ENCODE data around the gene RAB36.

The RAB36 gene

DNA sequence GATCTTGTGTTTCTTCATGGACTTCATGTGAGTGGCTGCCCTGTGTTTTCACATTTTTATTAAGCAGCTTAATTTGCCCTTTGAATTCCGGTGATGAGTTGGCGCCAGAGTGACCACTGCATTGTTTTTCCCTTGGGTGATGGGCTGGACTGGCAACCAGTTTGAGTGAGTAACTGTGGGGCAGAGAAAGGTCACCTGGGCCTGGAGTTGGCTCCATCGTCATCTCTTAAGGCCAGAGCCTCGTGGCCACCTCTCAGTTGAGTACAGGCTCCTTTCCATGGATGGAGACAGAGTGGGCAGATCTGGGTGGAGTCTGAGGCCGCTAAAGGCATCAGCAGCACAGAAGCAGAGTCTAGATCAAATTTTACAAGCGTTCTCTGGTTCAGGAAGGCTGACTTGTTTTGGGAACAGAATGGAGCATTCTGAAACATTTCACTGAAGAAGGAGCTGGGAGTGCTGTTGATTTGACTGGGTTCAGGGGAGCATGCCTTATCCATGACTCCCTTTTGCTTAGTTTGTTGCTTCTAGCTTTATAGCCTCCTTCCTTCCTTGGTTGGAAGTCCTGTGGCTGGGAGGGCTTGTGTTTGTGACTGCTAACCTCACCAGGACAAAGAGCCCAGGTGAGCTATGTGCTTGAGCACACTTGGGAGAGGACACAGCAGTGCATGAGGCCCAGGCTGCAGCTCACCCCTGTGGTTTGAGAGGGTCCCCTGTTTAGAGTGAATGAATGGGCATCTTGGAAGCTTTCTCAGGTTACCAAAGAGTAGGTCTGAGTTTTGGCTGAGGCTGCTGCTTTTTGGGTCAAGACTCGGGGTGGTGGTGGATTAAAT, 42.8 kb downstream of the RAB36 start:
- intact Hi-C loops (cut with DNase I; ENCODE audit: low total_unique reads): no loop called here
- H3K4me3 ChIP-seq: no peak overlapping the region
- TF ChIP-seq, protein P1, sequence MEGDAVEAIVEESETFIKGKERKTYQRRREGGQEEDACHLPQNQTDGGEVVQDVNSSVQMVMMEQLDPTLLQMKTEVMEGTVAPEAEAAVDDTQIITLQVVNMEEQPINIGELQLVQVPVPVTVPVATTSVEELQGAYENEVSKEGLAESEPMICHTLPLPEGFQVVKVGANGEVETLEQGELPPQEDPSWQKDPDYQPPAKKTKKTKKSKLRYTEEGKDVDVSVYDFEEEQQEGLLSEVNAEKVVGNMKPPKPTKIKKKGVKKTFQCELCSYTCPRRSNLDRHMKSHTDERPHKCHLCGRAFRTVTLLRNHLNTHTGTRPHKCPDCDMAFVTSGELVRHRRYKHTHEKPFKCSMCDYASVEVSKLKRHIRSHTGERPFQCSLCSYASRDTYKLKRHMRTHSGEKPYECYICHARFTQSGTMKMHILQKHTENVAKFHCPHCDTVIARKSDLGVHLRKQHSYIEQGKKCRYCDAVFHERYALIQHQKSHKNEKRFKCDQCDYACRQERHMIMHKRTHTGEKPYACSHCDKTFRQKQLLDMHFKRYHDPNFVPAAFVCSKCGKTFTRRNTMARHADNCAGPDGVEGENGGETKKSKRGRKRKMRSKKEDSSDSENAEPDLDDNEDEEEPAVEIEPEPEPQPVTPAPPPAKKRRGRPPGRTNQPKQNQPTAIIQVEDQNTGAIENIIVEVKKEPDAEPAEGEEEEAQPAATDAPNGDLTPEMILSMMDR (IDR thresholded peaks at IDR 0.05): no peak
- no peaks in the 10 kb centered on the region for H3K27me3 ChIP-seq
- peaks cover 0 to 81% (median 44%) of the 10 kb centered on the region in 4 donors for H3K4me1 ChIP-seq
- DNase-seq: peak; percentile 54 to 80
- H3K27ac ChIP-seq: peak overlapping the region; percentile 63 to 72
- H3K9me3 ChIP-seq: no peaks in the 10 kb centered on the region
- peaks cover 0 to 10% (median 6%) of the 10 kb centered on the region in 3 donors for H3K36me3 ChIP-seq

DNA sequence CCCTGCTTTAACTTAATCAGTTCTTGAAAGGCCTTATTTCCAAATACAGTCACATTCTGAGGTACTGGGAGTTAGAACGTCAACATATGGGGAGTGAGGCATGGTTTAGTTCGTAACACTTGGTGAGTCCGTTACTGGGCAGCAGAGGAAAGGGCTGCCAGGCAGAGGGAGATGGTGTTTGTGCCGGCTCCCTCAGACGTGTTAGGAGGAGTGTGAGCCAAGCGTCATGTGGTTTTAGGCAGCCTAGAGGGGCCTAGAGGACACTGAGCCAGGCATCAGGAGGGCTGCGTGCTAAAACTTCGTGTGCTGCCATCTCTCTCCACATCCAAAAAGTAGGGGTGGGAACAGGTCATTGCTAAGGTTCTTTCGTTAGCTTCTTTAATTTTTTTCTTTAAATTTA, 45.2 kb downstream of the RAB36 start:
- no peak overlapping the region for H3K27ac ChIP-seq
- H3K36me3 ChIP-seq: peaks cover 0 to 10% (median 6%) of the 10 kb centered on the region in 3 donors
- intact Hi-C loops (cut with DNase I; ENCODE audit: low total_unique reads): loop anchor here (10.0 kb wide), 1 partner anchor 54 kb away; no protein-coding TSS in a partner anchor

DNA sequence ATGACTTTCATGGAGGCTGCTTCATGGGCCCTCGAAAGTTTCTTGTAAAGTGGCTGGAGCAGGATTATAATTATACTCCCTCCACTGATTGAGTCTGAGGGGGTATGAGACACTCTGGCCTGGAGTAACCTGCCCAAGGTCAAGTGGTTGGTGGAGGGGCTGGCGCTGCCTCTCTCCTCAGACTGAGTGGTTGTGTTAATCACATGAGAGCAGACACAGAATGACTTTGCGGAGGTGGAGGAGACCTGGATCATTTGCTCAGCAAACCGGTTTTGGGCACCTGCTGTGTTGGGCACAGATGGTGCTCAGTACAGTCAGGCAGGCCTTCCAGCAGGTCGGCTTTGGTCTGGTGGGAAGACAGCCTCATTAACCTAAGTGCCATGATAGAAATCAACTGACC, 46.9 kb downstream of the RAB36 start:
- DNase-seq: no peak
- Histone ChIP-seq H3K4me3 (no peak overlapping the region), H3K36me3 (peaks cover 0 to 10% (median 6%) of the 10 kb centered on the region in 3 donors), H3K9me3 (no peaks in the 10 kb centered on the region), H3K27ac (no peak overlapping the region), H3K4me1 (peaks cover 0 to 78% (median 30%) of the 10 kb centered on the region in 4 donors), H3K27me3 (no peaks in the 10 kb centered on the region)
- intact Hi-C loops (cut with DNase I; ENCODE audit: low total_unique reads): loop anchor here (10.0 kb wide), 1 partner anchor 53 kb away; no protein-coding TSS in a partner anchor
- TF ChIP-seq, protein P1 (IDR thresholded peaks at IDR 0.05): no peak

More for the DNA sequence above, 45.2 kb downstream of the RAB36 start:
- no peak for DNase-seq
- TF ChIP-seq, protein P1 (IDR thresholded peaks at IDR 0.05): no peak
- Histone ChIP-seq H3K27me3 (no peaks in the 10 kb centered on the region), H3K9me3 (no peaks in the 10 kb centered on the region), H3K4me1 (peaks cover 0 to 79% (median 37%) of the 10 kb centered on the region in 4 donors), H3K4me3 (no peak overlapping the region)

DNA sequence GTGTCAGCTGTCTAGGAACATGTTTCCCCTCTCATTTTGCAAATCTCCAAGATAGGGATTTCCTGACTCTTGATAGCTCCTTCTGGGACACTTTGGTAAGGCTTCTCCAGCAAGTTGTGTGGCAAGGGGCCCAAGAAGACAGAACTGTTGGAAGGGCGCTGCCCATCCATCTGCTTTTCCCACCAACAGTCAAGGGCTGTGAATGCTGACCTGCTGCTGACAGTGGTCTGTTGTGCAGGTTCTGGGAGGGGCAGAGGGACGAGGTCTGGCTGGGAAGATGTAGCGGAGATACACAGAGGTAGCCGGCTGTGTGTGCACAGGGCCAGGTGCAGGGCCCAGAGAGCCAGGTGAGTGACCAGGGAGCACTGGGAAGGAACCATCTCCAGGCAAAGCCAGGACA, 47.3 kb downstream of the RAB36 start:
- Histone ChIP-seq H3K36me3 (peaks cover 0 to 10% (median 6%) of the 10 kb centered on the region in 3 donors), H3K9me3 (no peaks in the 10 kb centered on the region), H3K27me3 (no peaks in the 10 kb centered on the region), H3K4me3 (no peak overlapping the region), H3K4me1 (peaks cover 0 to 78% (median 29%) of the 10 kb centered on the region in 4 donors), H3K27ac (no peak overlapping the region)
- TF ChIP-seq, protein P1 (IDR thresholded peaks at IDR 0.05): no peak
- intact Hi-C loops (cut with DNase I; ENCODE audit: low total_unique reads): loop anchor here (10.0 kb wide), 1 partner anchor 52 kb away; no protein-coding TSS in a partner anchor
- no peak for DNase-seq

DNA sequence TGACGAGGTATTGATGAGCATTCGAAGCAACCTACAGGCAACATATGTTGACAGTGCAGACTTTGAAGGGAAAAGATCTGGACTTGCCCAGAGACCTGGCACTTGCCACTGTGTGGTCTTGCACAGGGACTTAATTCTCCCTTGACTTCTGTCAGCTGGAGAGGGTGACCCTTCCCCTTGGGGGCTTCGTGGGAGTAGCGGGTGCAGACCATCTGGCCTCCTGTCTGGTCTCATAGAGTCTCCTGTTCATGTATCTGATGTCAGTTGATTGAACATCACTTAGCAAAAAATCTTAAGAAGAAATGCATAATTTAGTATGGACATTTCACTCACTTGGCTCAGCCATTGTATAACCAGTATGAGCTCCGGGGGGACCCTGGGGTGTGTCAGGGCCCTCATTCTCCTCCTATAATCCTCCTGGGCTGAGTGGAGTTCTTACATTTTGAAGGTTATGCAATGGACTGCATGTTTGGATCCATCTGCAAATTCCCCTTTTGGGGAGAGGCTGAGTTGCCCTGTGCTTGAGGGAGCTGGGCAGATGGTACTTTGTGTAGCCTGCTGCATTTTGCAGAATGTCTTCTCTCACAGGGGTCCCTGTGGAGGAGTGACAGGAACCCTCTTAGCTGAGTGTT, 48.0 kb downstream of the RAB36 start:
- H3K4me3 ChIP-seq: no peak overlapping the region
- peaks cover 0 to 78% (median 24%) of the 10 kb centered on the region in 4 donors for H3K4me1 ChIP-seq
- no peaks in the 10 kb centered on the region for H3K9me3 ChIP-seq
- no peak overlapping the region for H3K27ac ChIP-seq
- TF ChIP-seq, protein P1 (IDR thresholded peaks at IDR 0.05): no peak
- intact Hi-C loops (cut with DNase I; ENCODE audit: low total_unique reads): loop anchor here (10.0 kb wide), 1 partner anchor 51 kb away; no protein-coding TSS in a partner anchor
- DNase-seq: no peak
- H3K36me3 ChIP-seq: peaks cover 0 to 10% (median 6%) of the 10 kb centered on the region in 3 donors
- H3K27me3 ChIP-seq: no peaks in the 10 kb centered on the region
